Activated naive CD8-positive, alpha-beta T cell treated with anti-CD3 and anti-CD28 coated beads for 36 hours (primary cell): ENCODE results near the gene GRID1. TPM values are rescaled to one million over a fixed set of nuclear protein-coding genes. Genes with fewer than 3 reads are reported as not detected.

ENCODE experiments used
- DNase-seq: peaks from one replicate; pipeline ENCODE4 v3.0.0; 2021
- H3K27ac Mint-ChIP-seq: one replicate; pipeline ENCODE4 v1.8.0; 2022; ENCODE audit warnings: mild to moderate bottlenecking, moderate library complexity, mixed read lengths
- H3K27me3 Mint-ChIP-seq: one replicate; pipeline ENCODE4 v1.8.0; 2022; ENCODE audit warnings: mild to moderate bottlenecking, mixed read lengths
- H3K36me3 Mint-ChIP-seq: one replicate; pipeline ENCODE4 v1.8.0; 2021; ENCODE audit warnings: mild to moderate bottlenecking, mixed read lengths
- H3K4me1 Mint-ChIP-seq: one replicate; pipeline ENCODE4 v1.8.0; 2021; ENCODE audit warnings: mixed read lengths
- H3K4me3 Mint-ChIP-seq: one replicate; pipeline ENCODE4 v1.8.0; 2022; ENCODE audit warnings: mild to moderate bottlenecking, moderate library complexity, mixed read lengths
- H3K9me3 Mint-ChIP-seq: one replicate; pipeline ENCODE4 v1.8.0; 2022; ENCODE audit warnings: mixed read lengths
- total RNA-seq, 2 experiments: library from RNA; stranded (reverse); gene quantifications; one replicate each; pipeline ENCODE4 v1.2.3, GENCODE V29; 2021

Gene GRID1
- total RNA-seq, 2 experiments from 2014 or later = not detected

DNA sequence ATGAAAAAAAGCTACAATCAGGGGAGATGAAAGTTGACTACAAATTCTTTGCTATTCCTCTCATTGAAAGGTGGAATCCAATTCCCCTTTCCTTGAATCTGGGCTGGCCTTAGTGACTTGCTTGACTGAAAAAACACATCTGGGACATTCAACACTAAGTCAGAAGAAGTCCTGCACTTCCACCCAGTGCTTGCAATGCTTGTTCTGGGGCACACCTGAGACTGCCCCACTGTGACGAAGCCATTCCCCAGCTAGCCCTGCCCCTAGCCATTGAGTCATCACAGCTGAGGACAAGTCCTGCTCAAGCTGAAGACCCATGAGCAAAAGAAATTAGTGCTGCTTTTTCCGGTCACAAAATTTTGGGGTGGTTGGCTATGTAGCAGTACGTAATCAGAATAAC is 19.2 kb upstream of the GRID1 start:
- Mint-ChIP-seq H3K27ac (no peak overlapping the region), H3K36me3 (no peaks in the 10 kb centered on the region), H3K9me3 (no peaks in the 10 kb centered on the region), H3K4me3 (no peak overlapping the region), H3K27me3 (peaks cover 22% of the 10 kb centered on the region), H3K4me1 (peaks cover 6% of the 10 kb centered on the region)
- DNase-seq = no peak

GRCh38 chr10:86377797-86378146 is 11.2 kb upstream of the GRID1 start:
- no peak overlapping the region for H3K27ac Mint-ChIP-seq
- H3K4me1 Mint-ChIP-seq = no peaks in the 10 kb centered on the region
- DNase-seq = no peak
- no peaks in the 10 kb centered on the region for H3K9me3 Mint-ChIP-seq
- H3K36me3 Mint-ChIP-seq = no peaks in the 10 kb centered on the region
- no peak overlapping the region for H3K4me3 Mint-ChIP-seq
- peaks cover 26% of the 10 kb centered on the region for H3K27me3 Mint-ChIP-seq

DNA sequence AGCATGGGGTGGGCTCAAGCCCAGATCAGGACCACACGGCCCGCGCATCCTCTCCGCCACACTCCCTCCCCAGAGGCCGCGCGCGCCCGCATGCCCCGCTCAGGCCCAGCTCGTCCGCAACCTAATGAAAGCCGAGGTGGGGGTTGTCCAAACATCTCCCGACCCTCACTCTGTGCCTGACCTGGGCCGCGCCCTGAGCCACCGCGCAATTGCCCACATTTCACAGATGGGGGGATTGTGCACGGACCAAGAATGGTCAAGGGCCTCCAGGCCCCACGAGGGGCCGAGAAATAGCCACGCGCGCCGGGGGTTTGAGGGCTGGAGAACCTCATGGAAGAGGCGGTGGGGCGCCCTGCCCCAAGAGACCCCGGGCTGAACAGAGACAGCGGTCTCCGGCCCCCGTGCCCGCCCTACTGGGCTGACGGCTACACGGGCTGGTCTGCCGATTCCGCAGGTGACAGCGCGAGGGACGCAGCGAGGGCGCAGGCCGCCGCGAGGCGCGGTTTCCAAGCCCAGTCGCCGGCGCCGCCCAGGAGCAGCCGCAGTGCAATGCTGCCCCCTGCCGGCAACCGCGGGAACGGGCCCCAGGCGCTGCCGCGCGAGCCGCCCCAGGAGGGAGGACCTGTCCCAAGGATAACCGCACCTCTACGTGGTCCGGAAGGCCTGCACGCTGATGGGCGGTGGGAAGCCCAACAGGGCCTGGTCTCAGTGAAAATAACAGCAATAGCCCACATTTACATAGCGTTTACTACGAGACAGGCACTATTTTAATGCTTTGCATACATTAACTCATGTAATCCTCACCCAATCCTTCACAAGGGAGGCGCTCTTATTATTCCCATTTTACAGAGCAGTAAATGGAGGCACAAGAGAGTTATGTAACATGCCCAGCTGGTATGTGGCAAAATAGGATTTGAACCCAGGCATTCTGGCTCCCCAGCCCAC is 10.5 kb upstream of the GRID1 start:
- peak; percentile 85 for DNase-seq
- no peak overlapping the region for H3K27ac Mint-ChIP-seq
- peaks cover 30% of the 10 kb centered on the region for H3K27me3 Mint-ChIP-seq
- H3K36me3 Mint-ChIP-seq = no peaks in the 10 kb centered on the region
- no peaks in the 10 kb centered on the region for H3K4me1 Mint-ChIP-seq
- no peak overlapping the region for H3K4me3 Mint-ChIP-seq
- H3K9me3 Mint-ChIP-seq = no peaks in the 10 kb centered on the region

DNA sequence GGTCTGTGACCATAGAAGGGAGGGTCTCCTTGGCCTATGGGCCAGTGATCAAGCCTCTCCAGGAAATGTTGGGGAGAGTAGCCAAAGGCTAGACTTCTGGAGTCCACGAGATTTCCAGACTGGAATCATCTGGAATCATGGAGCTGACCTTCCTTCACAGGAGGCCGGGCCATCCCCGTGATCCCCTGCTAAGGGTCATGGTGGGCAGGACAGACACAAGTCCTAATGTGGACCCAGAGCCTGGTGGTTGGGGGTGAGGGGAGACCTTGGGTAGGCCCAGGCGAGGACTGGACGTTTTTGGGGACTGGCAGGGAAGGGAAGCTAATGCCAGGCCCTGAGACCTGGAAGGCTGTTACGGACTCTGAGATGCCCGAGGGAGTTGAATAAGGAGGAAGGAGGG is 9.8 kb upstream of the GRID1 start:
- Mint-ChIP-seq H3K27ac (no peak overlapping the region), H3K4me1 (no peaks in the 10 kb centered on the region), H3K36me3 (no peaks in the 10 kb centered on the region), H3K27me3 (peaks cover 31% of the 10 kb centered on the region), H3K4me3 (no peak overlapping the region), H3K9me3 (no peaks in the 10 kb centered on the region)
- DNase-seq = no peak

- Mint-ChIP-seq H3K9me3 (no peaks in the 10 kb centered on the region), H3K27me3 (peaks cover 41% of the 10 kb centered on the region), H3K27ac (no peak overlapping the region), H3K4me1 (no peaks in the 10 kb centered on the region), H3K36me3 (no peaks in the 10 kb centered on the region), H3K4me3 (no peak overlapping the region)
- DNase-seq = no peak
Observed at GRCh38 chr10:86375204-86375603, 8.6 kb upstream of the GRID1 start.

- Mint-ChIP-seq H3K27me3 (peaks cover 45% of the 10 kb centered on the region), H3K9me3 (no peaks in the 10 kb centered on the region), H3K4me1 (no peaks in the 10 kb centered on the region), H3K36me3 (no peaks in the 10 kb centered on the region), H3K27ac (no peak overlapping the region), H3K4me3 (no peak overlapping the region)
- DNase-seq = no peak
Observed at GRCh38 chr10:86374664-86375063, 8.1 kb upstream of the GRID1 start.

- DNase-seq = no peak
- Mint-ChIP-seq H3K27ac (no peak overlapping the region), H3K4me3 (no peak overlapping the region), H3K9me3 (no peaks in the 10 kb centered on the region), H3K36me3 (no peaks in the 10 kb centered on the region), H3K4me1 (no peaks in the 10 kb centered on the region), H3K27me3 (peaks cover 53% of the 10 kb centered on the region)
Observed at GRCh38 chr10:86373828-86374227, 7.2 kb upstream of the GRID1 start.

DNA sequence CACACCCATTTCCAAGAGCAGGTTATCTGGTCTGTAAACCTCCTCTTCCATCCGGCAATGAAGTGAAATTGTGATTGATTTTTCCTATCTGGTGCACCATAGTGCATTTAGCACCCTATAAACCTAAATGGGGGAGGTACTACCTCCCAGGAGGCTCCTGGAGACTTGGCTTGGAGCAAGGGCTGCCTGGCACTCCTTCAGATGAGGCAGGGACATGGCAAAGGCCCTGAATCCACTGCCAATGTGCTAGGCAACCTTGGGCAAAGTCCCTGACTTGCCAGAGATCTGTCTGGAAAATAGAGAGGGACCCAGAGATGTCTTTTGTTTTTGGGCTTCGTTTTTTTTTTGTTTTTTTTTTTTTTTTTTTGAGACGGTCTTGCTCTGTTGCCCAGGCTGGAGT is 6.7 kb upstream of the GRID1 start:
- Mint-ChIP-seq H3K36me3 (no peaks in the 10 kb centered on the region), H3K27me3 (peaks cover 53% of the 10 kb centered on the region), H3K4me1 (no peaks in the 10 kb centered on the region), H3K9me3 (no peaks in the 10 kb centered on the region), H3K27ac (no peak overlapping the region), H3K4me3 (no peak overlapping the region)
- no peak for DNase-seq

DNA sequence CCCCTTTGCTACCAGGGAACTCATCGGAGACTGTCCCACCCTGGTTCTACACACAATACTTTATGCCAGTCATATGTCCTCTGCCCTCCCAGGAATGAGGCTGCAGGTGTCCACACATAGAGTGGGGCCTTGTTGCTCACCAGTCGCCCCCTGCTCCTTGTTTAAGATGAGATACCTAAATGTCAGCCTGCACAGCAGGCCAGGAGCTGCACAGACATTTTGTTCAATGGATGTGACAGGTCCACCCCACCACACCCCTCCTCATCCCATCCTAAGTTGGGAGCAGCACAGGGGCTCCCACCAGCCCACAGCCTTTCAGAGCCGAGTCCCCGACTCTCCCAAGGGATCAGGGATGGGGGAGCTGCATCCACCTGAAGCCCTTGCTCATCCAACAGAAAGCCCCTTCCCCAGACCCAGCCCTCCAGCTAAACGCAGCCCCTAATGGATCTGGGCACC is 6.2 kb upstream of the GRID1 start:
- Mint-ChIP-seq H3K27me3 (peaks cover 54% of the 10 kb centered on the region), H3K27ac (no peak overlapping the region), H3K9me3 (no peaks in the 10 kb centered on the region), H3K4me3 (no peak overlapping the region), H3K36me3 (no peaks in the 10 kb centered on the region), H3K4me1 (no peaks in the 10 kb centered on the region)
- DNase-seq = no peak

- no peak overlapping the region for H3K27ac Mint-ChIP-seq
- peaks cover 60% of the 10 kb centered on the region for H3K27me3 Mint-ChIP-seq
- DNase-seq = no peak
- H3K4me1 Mint-ChIP-seq = no peaks in the 10 kb centered on the region
- no peaks in the 10 kb centered on the region for H3K36me3 Mint-ChIP-seq
- H3K9me3 Mint-ChIP-seq = no peaks in the 10 kb centered on the region
- no peak overlapping the region for H3K4me3 Mint-ChIP-seq
Observed at GRCh38 chr10:86372119-86372783, 5.7 kb upstream of the GRID1 start.

DNA sequence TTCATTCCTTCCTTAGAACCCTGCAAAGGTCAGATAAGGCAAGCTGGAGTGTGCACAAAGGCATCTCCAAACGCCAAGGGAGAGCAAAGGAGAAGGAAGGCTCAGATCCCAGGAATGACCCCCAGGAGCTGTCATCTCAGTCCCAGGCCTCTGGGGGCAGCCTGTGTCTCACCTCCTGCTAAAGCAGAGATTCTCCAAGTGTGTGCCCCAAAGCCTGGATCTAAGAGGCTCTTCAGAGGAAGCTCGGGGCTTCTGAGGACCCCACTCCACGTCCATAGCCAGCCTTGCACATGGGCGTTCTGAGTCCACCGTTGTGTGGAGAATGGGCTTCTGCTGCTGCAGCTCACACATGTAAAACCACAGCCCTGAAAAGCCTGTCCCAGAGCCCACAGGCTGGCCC is 5.1 kb upstream of the GRID1 start:
- H3K4me3 Mint-ChIP-seq = no peak overlapping the region
- H3K36me3 Mint-ChIP-seq = no peaks in the 10 kb centered on the region
- no peaks in the 10 kb centered on the region for H3K4me1 Mint-ChIP-seq
- DNase-seq = no peak
- H3K27me3 Mint-ChIP-seq = peaks cover 60% of the 10 kb centered on the region
- H3K9me3 Mint-ChIP-seq = no peaks in the 10 kb centered on the region
- H3K27ac Mint-ChIP-seq = no peak overlapping the region

- no peak for DNase-seq
- H3K27me3 Mint-ChIP-seq = peaks cover 57% of the 10 kb centered on the region
- H3K4me3 Mint-ChIP-seq = no peak overlapping the region
- no peaks in the 10 kb centered on the region for H3K36me3 Mint-ChIP-seq
- H3K9me3 Mint-ChIP-seq = no peaks in the 10 kb centered on the region
- no peak overlapping the region for H3K27ac Mint-ChIP-seq
- no peaks in the 10 kb centered on the region for H3K4me1 Mint-ChIP-seq
Observed at GRCh38 chr10:86371116-86371515, 4.5 kb upstream of the GRID1 start.

GRCh38 chr10:86370006-86370585 is 3.5 kb upstream of the GRID1 start:
- H3K27ac Mint-ChIP-seq = no peak overlapping the region
- peaks cover 60% of the 10 kb centered on the region for H3K27me3 Mint-ChIP-seq
- H3K9me3 Mint-ChIP-seq = no peaks in the 10 kb centered on the region
- peaks cover 5% of the 10 kb centered on the region for H3K4me1 Mint-ChIP-seq
- no peaks in the 10 kb centered on the region for H3K36me3 Mint-ChIP-seq
- H3K4me3 Mint-ChIP-seq = no peak overlapping the region
- DNase-seq = no peak

DNA sequence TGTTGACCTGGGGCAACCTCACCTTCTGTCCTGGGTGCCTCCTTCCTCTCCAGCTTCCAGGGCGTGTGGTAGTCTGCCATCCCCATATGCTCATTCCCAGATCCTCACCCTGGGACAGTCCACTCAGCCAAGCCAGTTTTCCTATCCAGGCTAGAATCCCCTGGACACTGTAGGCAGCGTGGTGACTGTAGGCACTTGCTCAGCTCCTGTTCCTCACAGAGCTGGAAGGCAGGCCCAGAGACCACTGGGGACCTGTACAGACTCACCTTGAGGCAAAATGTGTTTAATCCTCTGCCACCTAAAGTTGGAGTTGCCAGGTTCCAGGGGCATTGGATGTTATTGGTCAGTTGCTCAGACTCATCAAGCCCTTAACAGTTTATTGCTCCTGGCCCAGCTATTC is 2.4 kb upstream of the GRID1 start:
- Mint-ChIP-seq H3K27ac (no peak overlapping the region), H3K9me3 (no peaks in the 10 kb centered on the region), H3K4me3 (no peak overlapping the region), H3K4me1 (peaks cover 7% of the 10 kb centered on the region), H3K27me3 (peaks cover 64% of the 10 kb centered on the region), H3K36me3 (no peaks in the 10 kb centered on the region)
- no peak for DNase-seq

DNA sequence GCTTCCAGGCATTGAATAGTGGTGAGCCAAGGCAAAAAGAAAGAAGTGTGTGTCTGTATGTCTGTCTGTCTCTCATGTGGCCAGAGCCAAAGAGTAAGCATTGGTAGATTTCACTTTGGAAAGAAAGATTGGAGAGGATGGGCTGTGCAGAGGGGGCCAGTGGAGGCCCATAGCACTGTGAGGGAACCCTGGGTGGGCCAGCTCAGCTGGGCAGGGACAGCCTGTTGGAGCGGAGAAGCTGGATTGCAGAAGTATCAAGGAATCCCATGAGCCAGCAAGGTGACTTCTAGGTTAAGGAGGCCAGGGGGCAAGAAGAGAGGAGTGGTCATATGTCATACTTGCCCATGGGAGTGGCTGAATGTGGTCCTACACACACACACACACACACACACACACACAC is 1.5 kb upstream of the GRID1 start:
- peaks cover 10% of the 10 kb centered on the region for H3K4me1 Mint-ChIP-seq
- no peak overlapping the region for H3K4me3 Mint-ChIP-seq
- no peaks in the 10 kb centered on the region for H3K9me3 Mint-ChIP-seq
- no peak for DNase-seq
- H3K27ac Mint-ChIP-seq = no peak overlapping the region
- peaks cover 70% of the 10 kb centered on the region for H3K27me3 Mint-ChIP-seq
- no peaks in the 10 kb centered on the region for H3K36me3 Mint-ChIP-seq
